GM18867 (cell line): Measurements from ENCODE around the gene COL8A2.
A peak's percentile ranks its signal among the peaks of the same experiment; 100 is the strongest.

Experiments
- ATAC-seq: cut with Tn5 transposase; IDR thresholded peaks from one replicate; pipeline ENCODE4 v1.9.1; 2021; ENCODE audit warnings: mild to moderate bottlenecking, moderate library complexity; ENCODE audit not compliant: unreplicated experiment

COL8A2 gene

GRCh38 chr1:36115200-36115669 lies 9.8 kb downstream of the COL8A2 start:
- no peak for ATAC-seq

GRCh38 chr1:36114371-36114770 lies 10.7 kb downstream of the COL8A2 start:
- no peak for ATAC-seq

DNA sequence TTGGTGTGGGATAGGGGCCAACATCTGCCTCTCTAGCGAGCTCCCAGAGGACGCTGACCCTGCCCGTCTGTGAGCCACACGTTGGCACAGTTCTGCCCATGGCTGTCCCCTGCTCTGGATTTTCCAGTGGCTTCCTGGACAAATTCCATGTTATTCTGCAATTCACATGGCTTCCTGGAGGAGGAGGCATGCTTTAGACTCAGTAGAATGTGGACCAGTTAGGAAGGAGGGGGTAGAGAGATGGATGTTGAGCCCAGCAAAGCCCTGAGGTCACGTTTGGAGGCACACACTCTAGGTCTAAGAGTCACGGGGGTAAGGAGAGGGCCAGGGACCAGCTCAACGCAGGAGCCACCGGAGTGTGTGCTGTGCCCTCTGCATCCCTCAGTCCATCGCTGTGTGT lies 12.2 kb downstream of the COL8A2 start:
- no peak for ATAC-seq

- no peak for ATAC-seq
Measured at GRCh38 chr1:36111151-36111550, 13.9 kb downstream of the COL8A2 start.

GRCh38 chr1:36109041-36109679 lies 15.9 kb downstream of the COL8A2 start:
- no peak for ATAC-seq

DNA sequence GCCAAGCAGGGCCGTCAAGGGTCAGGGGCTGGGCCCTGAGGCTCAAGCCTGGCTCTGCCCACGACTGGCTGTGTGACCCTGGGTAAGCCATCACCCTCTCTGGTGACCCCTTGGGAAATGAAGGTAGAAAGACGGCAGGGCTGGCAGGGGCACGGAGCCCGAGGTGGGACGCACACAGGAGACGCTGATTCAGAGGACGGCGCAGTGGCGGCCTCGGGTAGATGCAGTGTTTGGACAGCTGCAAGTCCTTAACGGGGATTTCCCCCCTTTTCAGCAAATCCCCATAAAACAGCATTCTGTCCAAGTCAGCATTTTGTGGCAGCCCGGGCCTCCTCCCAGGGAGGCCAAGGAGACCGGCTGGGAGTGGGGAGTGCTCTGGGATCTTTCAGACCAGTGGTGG lies 16.7 kb downstream of the COL8A2 start:
- ATAC-seq = no peak

GRCh38 chr1:36107394-36107793 lies 17.6 kb downstream of the COL8A2 start:
- no peak for ATAC-seq

- ATAC-seq = no peak
Measured at GRCh38 chr1:36106269-36106668, 18.8 kb downstream of the COL8A2 start.

DNA sequence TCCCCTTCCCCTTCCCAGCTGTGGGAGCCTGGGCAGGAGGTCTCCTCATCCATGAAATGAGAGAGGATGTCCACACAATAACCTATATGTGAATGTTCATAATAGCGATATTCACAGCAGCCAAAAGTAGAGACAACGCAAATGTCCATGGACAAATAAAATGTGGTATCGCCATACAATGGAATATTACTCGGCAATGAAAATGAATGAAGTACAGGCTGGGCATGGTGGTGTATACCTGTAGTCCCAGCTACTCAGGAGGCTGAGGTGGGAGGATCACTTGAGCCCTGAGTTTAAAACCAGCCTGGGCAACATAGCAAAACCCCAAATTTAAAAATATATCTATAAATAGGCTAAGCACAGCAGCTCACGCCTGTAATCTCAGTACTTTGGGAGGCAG lies 23.5 kb downstream of the COL8A2 start:
- no peak for ATAC-seq

- no peak for ATAC-seq
Measured at GRCh38 chr1:36100376-36100775, 24.6 kb downstream of the COL8A2 start.

GRCh38 chr1:36099681-36100341 lies 25.2 kb downstream of the COL8A2 start:
- ATAC-seq = peak; percentile 46

- ATAC-seq = no peak
Measured at GRCh38 chr1:36098650-36099365, 26.2 kb downstream of the COL8A2 start.

DNA sequence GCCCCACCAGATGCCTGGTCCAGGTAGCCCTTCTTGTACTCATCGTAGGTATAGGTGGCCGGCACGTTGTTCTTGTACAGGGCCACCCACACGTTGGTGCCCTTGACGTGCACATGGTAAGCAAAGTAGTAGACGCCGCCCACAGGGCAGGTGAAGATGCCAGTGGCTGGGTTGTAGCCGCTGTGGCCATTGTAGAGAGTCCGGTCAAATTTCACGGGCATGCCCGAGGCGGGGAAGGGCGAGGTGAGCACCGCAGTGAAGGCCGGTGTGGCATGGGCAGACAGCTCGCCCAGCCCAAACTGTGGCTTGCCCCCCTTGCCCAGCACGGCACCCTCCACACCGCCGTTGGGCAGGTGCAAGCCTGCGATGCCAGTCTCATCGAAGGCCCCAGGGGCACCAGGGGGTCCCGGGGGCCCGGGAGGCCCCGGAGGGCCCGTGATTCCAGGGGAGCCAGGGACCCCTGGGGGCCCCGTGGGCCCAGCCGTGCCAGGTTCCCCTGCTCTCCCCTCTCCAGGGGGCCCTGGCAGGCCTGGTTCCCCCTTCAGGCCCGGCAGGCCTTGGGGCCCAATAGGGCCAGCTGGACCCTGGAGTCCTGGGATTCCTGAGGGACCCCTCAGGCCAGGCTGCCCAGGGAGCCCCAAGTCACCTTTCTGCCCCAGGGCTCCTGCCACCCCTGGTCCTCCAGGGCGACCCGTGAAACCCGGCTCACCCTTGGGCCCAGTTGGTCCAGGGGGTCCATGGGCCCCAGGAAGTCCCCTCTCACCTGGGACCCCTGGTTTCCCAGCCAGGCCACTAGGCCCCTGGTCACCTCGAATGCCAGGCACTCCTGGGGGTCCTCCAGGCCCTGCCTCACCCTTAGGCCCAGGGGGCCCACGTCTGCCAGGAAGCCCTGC lies 27.1 kb downstream of the COL8A2 start:
- ATAC-seq = no peak

DNA sequence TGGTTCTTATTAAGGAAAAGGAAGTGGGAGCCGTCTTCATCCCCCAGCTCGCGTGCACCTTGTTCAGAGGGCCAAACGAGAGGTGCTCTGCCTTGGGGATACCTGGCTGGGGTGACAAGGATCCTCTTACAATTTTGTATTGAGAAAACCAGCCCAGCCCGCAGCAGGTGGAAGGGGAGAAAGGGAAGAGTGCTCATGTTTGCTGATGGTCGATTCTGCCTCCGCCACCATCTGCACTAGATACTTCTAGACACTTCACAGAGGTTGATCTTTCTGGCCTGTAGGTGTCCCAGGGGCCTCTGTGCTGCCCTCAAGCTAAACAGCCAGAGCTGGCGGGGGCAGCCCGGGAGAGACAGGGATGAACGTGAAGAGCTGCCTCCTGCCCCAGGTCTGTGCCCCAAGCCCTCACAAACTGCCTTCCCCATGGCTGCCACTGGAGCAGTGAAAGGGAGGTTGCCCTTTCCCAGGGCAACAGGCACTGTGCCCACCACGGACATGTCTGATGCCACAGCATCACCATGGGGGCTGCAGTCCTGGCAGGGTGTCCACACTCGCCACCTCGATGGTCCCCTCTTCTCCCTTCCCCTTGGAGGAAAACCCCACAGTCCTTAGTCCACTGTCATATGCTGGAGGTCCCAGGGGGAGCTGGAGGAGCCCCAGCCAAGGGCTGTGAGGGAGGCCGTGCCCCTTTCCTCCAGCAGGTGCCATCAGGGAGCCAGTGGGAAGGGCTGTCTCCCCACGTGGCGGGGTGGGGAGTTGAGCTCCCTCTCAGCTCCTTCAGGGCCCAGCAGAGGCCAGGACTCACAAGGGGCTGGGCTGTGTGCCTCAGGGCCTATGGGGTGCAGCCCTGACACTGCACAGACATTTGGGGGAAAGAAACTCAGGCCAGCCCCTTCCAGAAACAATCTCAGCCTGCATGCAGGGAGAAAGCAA lies 28.3 kb downstream of the COL8A2 start:
- ATAC-seq = no peak

GRCh38 chr1:36095760-36096405 lies 29.1 kb downstream of the COL8A2 start:
- ATAC-seq = no peak

DNA sequence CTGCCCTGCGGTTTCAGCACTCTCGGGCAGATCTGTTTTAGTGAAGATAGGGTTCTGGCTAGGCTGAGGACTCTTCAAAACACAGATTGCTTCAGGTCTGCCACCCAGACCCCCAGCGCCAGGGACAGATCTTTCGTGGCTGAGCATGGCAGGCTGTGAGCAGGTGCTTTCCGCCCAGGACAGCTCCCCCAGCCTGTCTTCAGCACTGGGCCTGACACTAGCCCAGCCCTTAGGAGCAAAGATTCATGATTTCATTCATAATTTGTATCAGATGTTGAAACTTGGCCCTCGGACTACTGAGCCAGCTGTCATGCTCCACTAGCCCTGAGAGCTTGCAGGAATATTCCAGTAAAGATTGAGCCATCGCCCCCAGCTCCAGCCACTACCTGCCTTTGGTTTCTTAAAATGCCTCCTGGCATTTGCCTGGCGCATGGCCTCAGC lies 30.4 kb downstream of the COL8A2 start:
- no peak for ATAC-seq

DNA sequence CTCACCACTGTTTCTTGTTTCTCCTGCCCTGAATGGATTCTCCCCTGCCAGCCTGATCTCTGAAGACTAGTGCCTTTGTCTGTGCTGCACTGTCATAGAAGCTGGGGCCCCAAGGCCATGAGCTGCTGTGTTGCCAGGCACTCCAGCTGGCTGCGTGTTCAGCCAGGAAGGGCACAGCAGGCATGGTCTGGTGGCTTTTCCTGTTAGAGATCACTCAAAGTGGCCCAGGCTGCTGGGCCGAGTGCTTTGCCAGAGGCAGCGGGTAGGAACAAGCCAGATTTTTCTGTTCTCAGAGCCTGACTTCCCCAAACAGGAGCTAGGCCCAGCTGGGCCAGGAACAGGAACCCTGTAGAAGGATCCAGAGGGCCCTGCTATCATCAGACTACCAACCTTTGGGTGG lies 31.1 kb downstream of the COL8A2 start:
- ATAC-seq = no peak

- no peak for ATAC-seq
Measured at GRCh38 chr1:36093226-36093625, 31.8 kb downstream of the COL8A2 start.

GRCh38 chr1:36092798-36093185 lies 32.2 kb downstream of the COL8A2 start:
- ATAC-seq = no peak
